ENCODE results near the gene TEN1.
"Not testable (repeated sequence)": the region's sequence is repeated elsewhere in the genome, so short reads cannot be mapped to it uniquely, and the experiment has no call there.

The TEN1 gene

GRCh38 chr17:76032073-76032779 lies 53.2 kb downstream of the TEN1 start:
- DNase-seq, result no peak

GRCh38 chr17:76032780-76033108 lies 53.7 kb downstream of the TEN1 start:
- DNase-seq, result no peak

- no peak for DNase-seq
Observed at GRCh38 chr17:76033139-76033538, 54.1 kb downstream of the TEN1 start.

GRCh38 chr17:76034428-76035350 lies 55.6 kb downstream of the TEN1 start:
- DNase-seq, result no peak

GRCh38 chr17:76036497-76037261 lies 57.6 kb downstream of the TEN1 start:
- DNase-seq, result no peak

- no peak for DNase-seq
Observed at GRCh38 chr17:76038050-76038449, 59.0 kb downstream of the TEN1 start.

- DNase-seq, result no peak
Observed at GRCh38 chr17:76039121-76039520, 60.1 kb downstream of the TEN1 start.

GRCh38 chr17:76040376-76040775 lies 61.3 kb downstream of the TEN1 start:
- DNase-seq, result no peak

- DNase-seq, result not testable (repeated sequence)
Observed at GRCh38 chr17:76042868-76043267, 63.8 kb downstream of the TEN1 start.

- not testable (repeated sequence) for DNase-seq
Observed at GRCh38 chr17:76044475-76045007, 65.5 kb downstream of the TEN1 start.

- no peak for DNase-seq
Observed at GRCh38 chr17:76046064-76046463, 67.0 kb downstream of the TEN1 start.

- DNase-seq, result no peak
Observed at GRCh38 chr17:76048025-76048605, 69.1 kb downstream of the TEN1 start.

GRCh38 chr17:76048711-76049110 lies 69.7 kb downstream of the TEN1 start:
- no peak for DNase-seq

GRCh38 chr17:76049239-76049638 lies 70.2 kb downstream of the TEN1 start:
- no peak for DNase-seq

- DNase-seq, result no peak
Observed at GRCh38 chr17:76049836-76050537, 70.9 kb downstream of the TEN1 start.

All from hippocampal formation (tissue), 2 donors.